Upper lobe of right lung (tissue), 1 donor: ENCODE data around the gene PTK7. TPM values are rescaled to one million over a fixed set of nuclear protein-coding genes. Genes with fewer than 3 reads are reported as not detected.

Source experiments
- ATAC-seq: fragments of 200-7000 bp; cut with Tn5 transposase; one replicate; pipeline ENCODE4 v1.9.1; 2020; ENCODE audit warnings: mild to moderate bottlenecking, moderate library complexity
- DNase-seq: peaks from one replicate; pipeline ENCODE4 v3.0.0-alpha.2; 2020
- H3K27ac ChIP-seq: fragments of 200-600 bp; one replicate; pipeline ENCODE4 v1.8.0; 2022
- H3K27me3 ChIP-seq: fragments of 200-600 bp; one replicate; pipeline ENCODE4 v1.8.0; 2022; ENCODE audit warnings: mild to moderate bottlenecking
- H3K36me3 ChIP-seq: fragments of 200-600 bp; one replicate; pipeline ENCODE4 v1.8.0; 2022
- H3K4me1 ChIP-seq: fragments of 200-600 bp; one replicate; pipeline ENCODE4 v1.8.0; 2022
- H3K4me3 ChIP-seq: fragments of 200-600 bp; one replicate; pipeline ENCODE4 v1.8.0; 2022; ENCODE audit warnings: mild to moderate bottlenecking
- H3K9me3 ChIP-seq: fragments of 200-600 bp; one replicate; pipeline ENCODE4 v1.8.0; 2022
- intact Hi-C: fragments of 100-400 bp; cut with DNase I; formaldehyde crosslinking; loops from one replicate; pipeline ENCODE4 v1.11.0; 2022
- total RNA-seq: library from RNA; stranded (reverse); fragmentation: NEBNext Ultra II Directional; extraction: Animal tissue kit (Norgen Biotek cat#: 25700); gene quantifications from one replicate; pipeline ENCODE4 v1.2.1, GENCODE V29; 2021
- TF ChIP-seq, protein P1 (sequence below): fragments of 200-600 bp; IDR thresholded peaks from one replicate; pipeline ENCODE4 v1.8.0; 2022; ENCODE audit warnings: antibody characterized with exemption
- donor health status: DM: no; HTN: yes; CAD: no; lungs with severe emphysema.

PTK7 gene
- total RNA-seq, 1 donor from 2014 or later, result 97.1 TPM

DNA sequence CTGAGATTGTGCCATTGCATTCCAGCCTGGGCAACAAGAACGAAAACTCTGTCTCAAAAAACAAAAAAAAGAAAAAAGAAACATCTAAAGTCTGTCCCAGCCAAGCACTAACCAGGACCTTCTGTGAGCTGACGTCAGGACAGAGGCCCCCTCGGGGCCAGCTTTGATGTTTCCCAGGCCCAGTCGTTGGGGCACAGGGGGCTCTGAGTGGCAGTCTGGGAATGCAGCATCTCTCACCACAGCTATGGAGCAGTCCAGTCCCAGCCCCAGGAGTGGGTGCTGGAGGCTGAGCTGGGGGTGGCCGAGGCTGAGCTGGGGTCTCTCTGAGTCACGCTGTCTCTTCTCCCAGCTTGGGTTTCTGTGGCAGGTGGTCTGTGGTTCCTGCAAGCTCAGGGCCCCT lies 49.0 kb downstream of the PTK7 start:
- H3K27ac ChIP-seq, result no peak overlapping the region
- TF ChIP-seq, protein P1, sequence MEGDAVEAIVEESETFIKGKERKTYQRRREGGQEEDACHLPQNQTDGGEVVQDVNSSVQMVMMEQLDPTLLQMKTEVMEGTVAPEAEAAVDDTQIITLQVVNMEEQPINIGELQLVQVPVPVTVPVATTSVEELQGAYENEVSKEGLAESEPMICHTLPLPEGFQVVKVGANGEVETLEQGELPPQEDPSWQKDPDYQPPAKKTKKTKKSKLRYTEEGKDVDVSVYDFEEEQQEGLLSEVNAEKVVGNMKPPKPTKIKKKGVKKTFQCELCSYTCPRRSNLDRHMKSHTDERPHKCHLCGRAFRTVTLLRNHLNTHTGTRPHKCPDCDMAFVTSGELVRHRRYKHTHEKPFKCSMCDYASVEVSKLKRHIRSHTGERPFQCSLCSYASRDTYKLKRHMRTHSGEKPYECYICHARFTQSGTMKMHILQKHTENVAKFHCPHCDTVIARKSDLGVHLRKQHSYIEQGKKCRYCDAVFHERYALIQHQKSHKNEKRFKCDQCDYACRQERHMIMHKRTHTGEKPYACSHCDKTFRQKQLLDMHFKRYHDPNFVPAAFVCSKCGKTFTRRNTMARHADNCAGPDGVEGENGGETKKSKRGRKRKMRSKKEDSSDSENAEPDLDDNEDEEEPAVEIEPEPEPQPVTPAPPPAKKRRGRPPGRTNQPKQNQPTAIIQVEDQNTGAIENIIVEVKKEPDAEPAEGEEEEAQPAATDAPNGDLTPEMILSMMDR, result no peak
- no peaks in the 10 kb centered on the region for H3K36me3 ChIP-seq
- H3K4me3 ChIP-seq, result no peak overlapping the region
- no peak for DNase-seq
- H3K9me3 ChIP-seq, result no peaks in the 10 kb centered on the region
- ATAC-seq, result no peak
- H3K4me1 ChIP-seq, result peaks cover 45% of the 10 kb centered on the region
- no peaks in the 10 kb centered on the region for H3K27me3 ChIP-seq
- intact Hi-C loops, result no loop called here

DNA sequence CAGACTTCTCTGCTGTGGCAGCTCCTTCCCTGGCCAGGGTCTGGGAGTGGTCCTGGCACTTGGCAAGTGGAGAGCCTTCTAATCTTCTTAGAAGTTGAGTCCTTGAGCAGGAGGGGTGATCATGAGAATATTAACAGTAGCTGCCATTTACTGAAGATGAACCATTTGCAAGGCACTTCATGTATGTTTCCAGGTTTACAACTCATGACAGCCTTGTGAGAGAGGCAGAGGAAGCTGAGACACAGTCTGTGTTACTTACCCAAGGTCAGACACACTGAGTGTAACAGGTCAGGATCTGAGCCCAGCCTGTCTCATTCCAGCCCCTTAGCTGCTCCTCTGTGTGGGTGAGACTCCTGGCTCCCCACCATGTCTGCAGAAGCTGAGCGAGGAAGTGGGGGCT lies 49.4 kb downstream of the PTK7 start:
- H3K9me3 ChIP-seq, result no peaks in the 10 kb centered on the region
- intact Hi-C loops, result no loop called here
- no peak for DNase-seq
- TF ChIP-seq, protein P1, result no peak
- H3K27me3 ChIP-seq, result no peaks in the 10 kb centered on the region
- H3K36me3 ChIP-seq, result no peaks in the 10 kb centered on the region
- H3K4me1 ChIP-seq, result peaks cover 42% of the 10 kb centered on the region
- ATAC-seq, result no peak
- no peak overlapping the region for H3K27ac ChIP-seq
- no peak overlapping the region for H3K4me3 ChIP-seq

DNA sequence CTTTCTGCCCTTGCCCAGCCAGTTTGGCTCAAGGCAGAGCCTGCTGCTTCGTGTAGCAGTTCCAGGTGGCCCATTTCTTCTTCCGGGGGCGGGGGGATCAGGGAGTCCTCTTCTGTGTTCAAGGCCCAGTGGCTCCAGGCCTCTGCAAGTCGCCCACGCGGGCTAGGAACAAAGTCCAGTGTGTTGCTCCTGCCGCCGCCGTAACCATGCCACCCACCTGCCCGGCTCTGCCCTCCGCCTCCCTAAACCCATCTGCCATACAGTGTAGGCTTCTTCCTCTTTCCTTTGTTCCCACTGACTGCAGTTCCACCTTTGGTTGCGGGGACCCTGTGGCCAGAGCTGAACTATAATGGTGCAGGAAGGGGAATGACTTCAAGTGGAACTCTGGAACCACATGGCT lies 51.1 kb downstream of the PTK7 start:
- Histone ChIP-seq H3K9me3 (no peaks in the 10 kb centered on the region), H3K27ac (no peak overlapping the region), H3K27me3 (no peaks in the 10 kb centered on the region), H3K4me1 (peaks cover 33% of the 10 kb centered on the region), H3K4me3 (no peak overlapping the region), H3K36me3 (no peaks in the 10 kb centered on the region)
- ATAC-seq, result no peak
- DNase-seq, result no peak
- TF ChIP-seq, protein P1, result no peak
- intact Hi-C loops, result no loop called here

- TF ChIP-seq, protein P1, result no peak
- Histone ChIP-seq H3K27me3 (no peaks in the 10 kb centered on the region), H3K36me3 (no peaks in the 10 kb centered on the region), H3K4me1 (peaks cover 31% of the 10 kb centered on the region), H3K27ac (no peak overlapping the region), H3K9me3 (no peaks in the 10 kb centered on the region), H3K4me3 (no peak overlapping the region)
- no peak for DNase-seq
- ATAC-seq, result no peak
- intact Hi-C loops, result no loop called here
Measured at GRCh38 chr6:43127877-43128276, 51.8 kb downstream of the PTK7 start.

GRCh38 chr6:43128926-43129325 lies 52.8 kb downstream of the PTK7 start:
- Histone ChIP-seq H3K27me3 (no peaks in the 10 kb centered on the region), H3K27ac (no peak overlapping the region), H3K36me3 (no peaks in the 10 kb centered on the region), H3K4me1 (peaks cover 20% of the 10 kb centered on the region), H3K4me3 (no peak overlapping the region), H3K9me3 (no peaks in the 10 kb centered on the region)
- no peak for DNase-seq
- TF ChIP-seq, protein P1, result no peak
- no peak for ATAC-seq
- intact Hi-C loops, result no loop called here
